WERI-Rb-1 (cell line): ENCODE data around the gene MBD3L4.
A peak's percentile ranks its signal among the peaks of the same experiment; 100 is the strongest.
"Not testable (repeated sequence)": the region's sequence is repeated elsewhere in the genome, so short reads cannot be mapped to it uniquely, and the experiment has no call there.

Experiments
- DNase-seq: peaks from one replicate; pipeline ENCODE4 v3.0.0-alpha.2; 2020
- H3K27ac ChIP-seq: fragments of 250-450 bp; sonication (Bioruptor Pico); 2 replicates; pipeline ENCODE4 v1.5.1; 2020; ENCODE audit warnings: mild to moderate bottlenecking, moderate library complexity
- H3K27me3 ChIP-seq: fragments of 250-450 bp; sonication (Bioruptor Pico); 2 replicates; pipeline ENCODE4 v1.5.1; 2021; ENCODE audit warnings: mild to moderate bottlenecking, low read depth, moderate library complexity; ENCODE audit not compliant: insufficient read depth, severe bottlenecking
- H3K36me3 ChIP-seq: fragments of 250-450 bp; sonication (Bioruptor Pico); 2 replicates; pipeline ENCODE4 v1.5.1; 2020; ENCODE audit warnings: mild to moderate bottlenecking, moderate library complexity
- H3K4me3 ChIP-seq: 2 replicates; pipeline ENCODE4 v1.5.1; 2011; ENCODE audit warnings: low read depth, mild to moderate bottlenecking, control low read depth, low read length
- H3K9me3 ChIP-seq: fragments of 250-450 bp; sonication (Bioruptor Pico); 2 replicates; pipeline ENCODE4 v1.5.1; 2021; ENCODE audit warnings: mild to moderate bottlenecking, moderate library complexity; ENCODE audit not compliant: severe bottlenecking
- CTCF ChIP-seq: IDR thresholded peaks from 2 replicates; pipeline ENCODE4 v1.5.1; 2011; ENCODE audit warnings: low read depth, mild to moderate bottlenecking, control low read depth, inconsistent platforms, low read length

MBD3L4 gene

GRCh38 chr19:7067716-7068115 lies 27.7 kb upstream of the MBD3L4 start:
- H3K9me3 ChIP-seq: peaks cover 3% of the 10 kb centered on the region
- no peak for TF ChIP-seq CTCF
- H3K4me3 ChIP-seq: no peak overlapping the region
- H3K27ac ChIP-seq: no peak overlapping the region
- no peaks in the 10 kb centered on the region for H3K27me3 ChIP-seq
- no peak for DNase-seq
- H3K36me3 ChIP-seq: peaks cover 14% of the 10 kb centered on the region

GRCh38 chr19:7067122-7067521 lies 27.1 kb upstream of the MBD3L4 start:
- H3K36me3 ChIP-seq, H3K27ac ChIP-seq, H3K4me3 ChIP-seq, H3K27me3 ChIP-seq, H3K9me3 ChIP-seq: not testable (repeated sequence)
- DNase-seq: peak; percentile 72
- TF ChIP-seq CTCF: peak; percentile 67

- Histone ChIP-seq H3K27me3 (no peaks in the 10 kb centered on the region), H3K36me3 (no peaks in the 10 kb centered on the region), H3K9me3 (peaks cover 3% of the 10 kb centered on the region), H3K27ac (no peak overlapping the region), H3K4me3 (no peak overlapping the region)
- TF ChIP-seq CTCF: no peak
- no peak for DNase-seq
These were observed 23.9 kb upstream of the MBD3L4 start for GRCh38 chr19:7063764-7064418.

GRCh38 chr19:7063339-7063738 lies 23.4 kb upstream of the MBD3L4 start:
- Histone ChIP-seq H3K27me3 (no peaks in the 10 kb centered on the region), H3K27ac (no peak overlapping the region), H3K4me3 (no peak overlapping the region), H3K9me3 (peaks cover 3% of the 10 kb centered on the region), H3K36me3 (no peaks in the 10 kb centered on the region)
- DNase-seq: no peak
- no peak for TF ChIP-seq CTCF

- H3K9me3 ChIP-seq, DNase-seq, H3K27me3 ChIP-seq, H3K27ac ChIP-seq, H3K4me3 ChIP-seq, H3K36me3 ChIP-seq: not testable (repeated sequence)
These were observed 20.0 kb upstream of the MBD3L4 start for GRCh38 chr19:7059977-7060376.

- H3K9me3 ChIP-seq, H3K27me3 ChIP-seq, H3K36me3 ChIP-seq, H3K27ac ChIP-seq, DNase-seq, H3K4me3 ChIP-seq: not testable (repeated sequence)
These were observed 18.6 kb upstream of the MBD3L4 start, which contains the start of gene MBD3L3 for GRCh38 chr19:7058576-7058975. TSS of gene MBD3L3 (minus strand) at chr19:7058676. CDS start at chr19:7058605, 71 bp downstream.

- H3K4me3 ChIP-seq, H3K27ac ChIP-seq, H3K27me3 ChIP-seq, H3K9me3 ChIP-seq, DNase-seq, H3K36me3 ChIP-seq: not testable (repeated sequence)
These were observed 16.4 kb upstream of the MBD3L4 start for GRCh38 chr19:7056371-7056770.

GRCh38 chr19:7055679-7056078 lies 15.7 kb upstream of the MBD3L4 start:
- not testable (repeated sequence) for H3K27ac ChIP-seq, DNase-seq, H3K36me3 ChIP-seq, H3K27me3 ChIP-seq, H3K9me3 ChIP-seq, H3K4me3 ChIP-seq

GRCh38 chr19:7054635-7055368 lies 14.8 kb upstream of the MBD3L4 start:
- not testable (repeated sequence) for H3K36me3 ChIP-seq, H3K27me3 ChIP-seq

GRCh38 chr19:7052896-7053295 lies 12.9 kb upstream of the MBD3L4 start:
- not testable (repeated sequence) for H3K4me3 ChIP-seq, DNase-seq

More at GRCh38 chr19:7054635-7055368, 14.8 kb upstream of the MBD3L4 start:
- not testable (repeated sequence) for DNase-seq, H3K9me3 ChIP-seq, H3K27ac ChIP-seq, H3K4me3 ChIP-seq

GRCh38 chr19:7051421-7051820 lies 11.4 kb upstream of the MBD3L4 start:
- not testable (repeated sequence) for H3K4me3 ChIP-seq, H3K27ac ChIP-seq, H3K36me3 ChIP-seq, H3K27me3 ChIP-seq, DNase-seq, H3K9me3 ChIP-seq

More at GRCh38 chr19:7052896-7053295, 12.9 kb upstream of the MBD3L4 start:
- H3K27me3 ChIP-seq, H3K9me3 ChIP-seq, H3K36me3 ChIP-seq, H3K27ac ChIP-seq: not testable (repeated sequence)
